Measurements from ENCODE around the gene TOB2.
"Not testable (repeated sequence)": the region's sequence is repeated elsewhere in the genome, so short reads cannot be mapped to it uniquely, and the experiment has no call there.

- TF ChIP-seq, protein P1, sequence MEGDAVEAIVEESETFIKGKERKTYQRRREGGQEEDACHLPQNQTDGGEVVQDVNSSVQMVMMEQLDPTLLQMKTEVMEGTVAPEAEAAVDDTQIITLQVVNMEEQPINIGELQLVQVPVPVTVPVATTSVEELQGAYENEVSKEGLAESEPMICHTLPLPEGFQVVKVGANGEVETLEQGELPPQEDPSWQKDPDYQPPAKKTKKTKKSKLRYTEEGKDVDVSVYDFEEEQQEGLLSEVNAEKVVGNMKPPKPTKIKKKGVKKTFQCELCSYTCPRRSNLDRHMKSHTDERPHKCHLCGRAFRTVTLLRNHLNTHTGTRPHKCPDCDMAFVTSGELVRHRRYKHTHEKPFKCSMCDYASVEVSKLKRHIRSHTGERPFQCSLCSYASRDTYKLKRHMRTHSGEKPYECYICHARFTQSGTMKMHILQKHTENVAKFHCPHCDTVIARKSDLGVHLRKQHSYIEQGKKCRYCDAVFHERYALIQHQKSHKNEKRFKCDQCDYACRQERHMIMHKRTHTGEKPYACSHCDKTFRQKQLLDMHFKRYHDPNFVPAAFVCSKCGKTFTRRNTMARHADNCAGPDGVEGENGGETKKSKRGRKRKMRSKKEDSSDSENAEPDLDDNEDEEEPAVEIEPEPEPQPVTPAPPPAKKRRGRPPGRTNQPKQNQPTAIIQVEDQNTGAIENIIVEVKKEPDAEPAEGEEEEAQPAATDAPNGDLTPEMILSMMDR (IDR thresholded peaks at IDR 0.05) = not testable (repeated sequence)
- TF ChIP-seq POLR2A (IDR thresholded peaks at IDR 0.05) = not testable (repeated sequence)
Observed at GRCh38 chr22:41433480-41433879, 13.1 kb downstream of the TOB2 start.
